Ureter (tissue), 1 donor: ENCODE data around the gene ADCY2. TPM values are rescaled to one million over a fixed set of nuclear protein-coding genes. Genes with fewer than 3 reads are reported as not detected.

Experiments
- DNase-seq: peaks from one replicate; pipeline ENCODE4 v3.0.0-alpha.2; 2020; ENCODE audit warnings: low spot score
- total RNA-seq: library from RNA; stranded (reverse); gene quantifications from one replicate; pipeline ENCODE4 v1.2.4, GENCODE V29; 2023
- donor health status: DM: yes; HTN: yes; CAD: no.

The ADCY2 gene
- total RNA-seq, 1 donor from 2014 or later, result 13.1 TPM

- DNase-seq, result no peak
These were observed 267.9 kb downstream of the ADCY2 start for GRCh38 chr5:7663808-7664207.

DNA sequence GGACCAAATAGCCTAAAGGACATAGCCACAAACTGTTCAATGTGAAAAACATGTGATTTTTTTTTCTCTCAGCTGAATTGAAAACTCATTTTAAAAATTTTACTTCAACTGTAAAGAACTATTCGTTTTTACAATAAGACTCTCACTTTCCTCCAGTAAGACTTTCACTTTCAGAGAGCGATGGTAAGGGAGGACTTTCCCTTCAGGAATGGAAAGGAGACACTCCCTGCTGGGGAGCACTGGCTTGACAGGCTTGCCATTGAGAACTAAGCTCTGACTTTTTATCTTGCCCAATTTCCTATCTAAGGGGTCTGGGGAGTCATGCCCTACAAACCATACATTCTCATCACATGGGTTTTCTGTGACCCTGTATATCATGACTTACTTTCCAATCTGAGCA, 268.3 kb downstream of the ADCY2 start:
- no peak for DNase-seq

DNA sequence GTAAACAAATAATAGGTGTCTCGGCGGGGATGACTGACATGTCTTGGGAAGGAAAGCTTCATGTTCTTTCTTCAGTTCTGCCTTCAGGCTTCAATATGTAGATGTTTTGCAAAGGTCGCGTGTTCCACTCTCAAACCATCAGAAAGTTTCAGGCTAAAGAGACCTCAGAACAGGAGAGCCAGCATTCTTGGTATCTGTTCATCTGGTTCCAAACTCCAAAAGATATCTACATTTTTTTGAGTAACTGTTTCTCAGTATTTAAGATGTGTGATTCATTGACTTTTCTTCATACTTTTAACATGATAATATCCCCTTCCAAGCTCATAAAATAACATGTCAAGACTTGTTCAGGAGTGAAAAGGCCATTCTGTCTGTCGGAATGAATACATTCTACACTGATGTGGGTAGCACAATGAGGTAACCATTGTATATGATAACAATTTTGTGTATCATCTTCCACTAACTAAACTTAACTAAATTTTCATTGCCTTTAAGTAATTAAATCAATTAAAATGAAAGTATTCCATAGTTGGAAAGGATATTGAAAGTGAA, 271.4 kb downstream of the ADCY2 start:
- DNase-seq, result no peak

DNA sequence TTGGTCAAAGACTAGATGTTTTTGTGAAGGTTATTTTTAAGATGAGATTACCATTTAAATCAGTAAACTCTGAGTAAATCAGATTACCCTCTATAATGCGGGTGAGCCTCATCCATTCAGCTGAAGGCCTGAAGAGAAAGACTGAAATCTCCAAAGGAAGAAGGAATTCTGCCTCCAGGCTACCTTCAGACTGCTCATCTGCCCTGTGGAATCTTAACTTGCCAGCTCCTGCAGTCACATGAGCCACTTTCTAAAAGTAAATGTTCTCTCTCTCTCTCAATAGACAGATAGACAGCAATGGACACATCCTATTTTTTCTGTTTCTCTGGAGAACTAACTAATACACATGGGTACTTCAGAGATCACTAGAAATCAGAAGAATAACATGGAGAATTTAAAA, 272.2 kb downstream of the ADCY2 start:
- no peak for DNase-seq

DNA sequence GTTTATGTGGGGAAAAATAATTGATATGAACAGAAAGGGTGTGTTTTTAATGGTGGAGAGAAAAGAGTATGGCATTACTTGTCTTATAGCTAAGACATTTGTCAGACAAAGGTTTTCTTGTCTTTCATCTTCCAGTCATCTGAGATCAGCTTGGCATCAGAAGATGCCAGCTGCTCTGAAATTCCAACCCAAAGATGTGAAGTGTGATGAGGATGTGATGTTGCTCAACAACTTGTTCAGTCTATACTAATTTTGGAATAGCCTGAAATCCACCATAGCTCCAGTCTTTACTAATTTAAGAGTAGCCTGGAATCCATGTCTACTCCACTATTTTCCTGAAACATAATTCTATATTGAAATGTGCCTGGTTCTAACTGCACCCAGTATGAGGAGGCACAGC, 272.7 kb downstream of the ADCY2 start:
- DNase-seq, result no peak

GRCh38 chr5:7671381-7671993, 275.5 kb downstream of the ADCY2 start:
- no peak for DNase-seq

GRCh38 chr5:7673658-7674057, 277.7 kb downstream of the ADCY2 start:
- DNase-seq, result no peak

DNA sequence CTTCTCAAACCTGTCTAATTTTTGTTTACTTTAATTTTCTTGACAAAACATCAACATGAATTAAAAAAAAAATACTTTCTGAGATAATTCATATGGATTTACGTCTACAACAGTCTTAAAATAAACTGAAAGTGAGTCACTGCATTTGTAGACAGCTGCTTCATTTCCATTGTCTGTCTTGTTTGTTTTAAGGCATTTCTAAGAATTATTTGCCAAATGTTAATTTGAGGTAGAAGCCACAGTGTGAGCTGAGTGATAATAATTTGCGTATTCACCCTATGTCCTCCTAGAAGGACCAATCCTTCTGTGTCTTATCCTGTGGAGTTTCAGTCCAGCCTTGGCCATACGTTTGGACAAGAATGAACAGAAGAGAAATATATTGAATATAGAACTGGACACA, 280.5 kb downstream of the ADCY2 start:
- no peak for DNase-seq

- DNase-seq, result no peak
These were observed 282.1 kb downstream of the ADCY2 start for GRCh38 chr5:7678030-7678429.

GRCh38 chr5:7679663-7680062, 283.7 kb downstream of the ADCY2 start:
- DNase-seq, result no peak

GRCh38 chr5:7680260-7680659, 284.3 kb downstream of the ADCY2 start:
- no peak for DNase-seq

DNA sequence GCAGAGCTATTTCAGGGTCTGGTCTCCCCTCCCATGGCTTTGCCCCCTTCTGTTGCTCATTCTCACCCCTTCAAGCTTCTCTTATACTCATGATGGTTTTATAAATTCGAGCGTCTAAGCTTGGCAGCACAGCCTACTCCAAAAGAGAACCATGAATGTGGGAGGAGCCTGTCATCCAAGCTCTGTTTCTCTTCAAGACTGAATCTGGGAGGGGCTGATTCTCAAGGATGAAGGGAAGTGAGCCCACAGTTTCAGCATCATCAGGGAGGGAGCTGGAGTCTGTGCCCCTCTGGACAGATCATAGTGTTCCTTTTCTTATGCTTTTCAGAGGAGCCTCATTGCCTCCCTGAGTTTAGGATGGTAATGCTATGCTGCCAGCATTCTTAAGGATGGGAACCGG, 286.4 kb downstream of the ADCY2 start:
- no peak for DNase-seq

GRCh38 chr5:7683753-7684152, 287.8 kb downstream of the ADCY2 start:
- no peak for DNase-seq

- no peak for DNase-seq
These were observed 288.9 kb downstream of the ADCY2 start for GRCh38 chr5:7684826-7685225.

DNA sequence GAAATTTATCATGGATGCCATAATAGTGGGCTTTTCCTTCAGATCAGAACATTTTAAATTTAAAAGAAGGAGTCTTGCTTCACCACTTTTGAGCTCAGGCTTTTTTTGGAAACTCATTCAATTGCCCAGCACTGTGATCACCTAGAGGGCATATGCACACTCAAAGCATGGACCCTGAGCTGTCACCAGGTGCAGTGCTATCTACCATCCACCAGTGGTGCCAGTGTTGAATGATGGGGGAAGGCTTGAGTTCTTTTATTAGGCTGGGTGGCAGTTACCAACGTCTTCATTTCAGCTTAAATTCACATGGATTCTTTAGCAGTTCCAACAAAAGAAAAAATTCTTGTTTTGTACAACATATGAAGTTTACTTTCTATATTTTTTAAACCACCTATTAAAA, 290.9 kb downstream of the ADCY2 start:
- DNase-seq, result no peak

DNA sequence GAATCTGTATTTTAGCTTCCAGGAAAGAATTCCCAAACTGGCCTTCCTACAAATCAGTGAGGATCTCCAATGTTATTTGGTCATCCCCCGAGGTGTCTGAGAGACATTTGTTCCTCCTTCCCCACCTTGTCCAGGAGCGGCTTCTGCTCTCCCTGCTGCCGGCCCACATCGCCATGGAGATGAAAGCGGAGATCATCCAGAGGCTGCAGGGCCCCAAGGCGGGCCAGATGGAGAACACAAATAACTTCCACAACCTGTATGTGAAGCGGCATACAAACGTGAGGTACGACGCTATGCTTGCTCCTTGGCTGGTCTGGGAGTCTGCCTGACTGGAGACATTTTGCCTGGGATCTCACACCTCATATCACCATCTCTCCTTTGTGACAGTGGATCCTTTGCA, 294.6 kb downstream of the ADCY2 start:
- DNase-seq, result no peak

DNA sequence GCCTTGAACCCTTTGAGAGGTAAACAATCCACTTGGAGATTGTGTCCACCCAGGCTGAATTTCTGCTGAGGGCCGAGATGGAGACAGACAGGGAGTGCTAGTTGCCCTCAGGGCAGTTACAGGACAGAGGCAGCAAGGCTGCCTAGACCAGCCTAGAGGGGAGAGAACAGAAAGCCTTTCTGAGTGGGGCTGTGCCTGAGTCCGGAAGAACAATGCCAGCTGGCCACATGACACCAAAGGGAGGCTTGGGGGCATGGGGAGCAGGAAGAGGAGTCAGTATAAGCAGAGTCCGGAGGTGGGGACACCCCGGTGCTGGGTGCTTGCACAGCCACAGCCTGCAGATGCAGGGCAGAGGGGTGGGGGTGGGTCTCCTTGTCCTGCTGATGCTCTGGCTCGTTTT, 309.3 kb downstream of the ADCY2 start:
- no peak for DNase-seq

GRCh38 chr5:7705736-7706135, 309.8 kb downstream of the ADCY2 start:
- no peak for DNase-seq

- no peak for DNase-seq
These were observed 310.3 kb downstream of the ADCY2 start for GRCh38 chr5:7706256-7706655.

DNA sequence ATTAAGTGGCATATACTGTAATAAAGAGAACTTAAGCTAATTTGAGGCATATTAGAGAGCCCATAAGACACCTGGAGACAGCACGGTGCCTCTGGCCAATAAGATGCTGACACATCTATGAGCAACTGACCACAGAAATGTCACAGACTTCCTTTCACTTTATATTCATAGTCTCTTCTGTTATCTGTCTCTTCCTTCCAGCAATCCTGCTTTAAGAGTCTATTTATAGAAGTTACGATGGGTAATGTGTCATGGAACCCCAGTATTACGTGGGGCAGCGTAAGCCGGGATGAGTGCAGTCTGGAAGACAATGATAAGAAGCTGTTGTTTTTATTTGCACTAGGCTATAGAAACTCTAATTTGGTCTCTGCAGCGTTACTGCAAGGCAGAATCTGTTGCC, 318.2 kb downstream of the ADCY2 start:
- DNase-seq, result no peak

DNA sequence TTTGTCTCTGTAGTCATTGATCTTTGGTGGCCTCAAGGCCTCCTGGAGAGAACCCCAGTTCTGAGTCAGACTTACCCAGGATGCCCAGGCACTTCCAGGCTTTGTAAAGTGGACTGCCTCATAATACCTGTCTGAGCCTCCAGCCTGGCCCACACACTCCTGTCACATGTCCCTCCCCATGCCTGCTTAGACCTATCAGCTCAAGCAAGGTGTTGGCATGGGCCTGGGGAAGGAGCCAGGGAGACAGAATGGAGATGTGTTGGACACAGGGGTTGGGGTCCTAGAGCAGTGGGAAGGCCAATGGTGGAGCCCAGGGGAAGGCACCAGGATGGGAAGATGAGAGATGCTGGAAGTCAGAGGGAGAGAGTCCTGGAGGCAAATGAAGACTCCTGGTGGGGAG, 318.8 kb downstream of the ADCY2 start:
- DNase-seq, result no peak

DNA sequence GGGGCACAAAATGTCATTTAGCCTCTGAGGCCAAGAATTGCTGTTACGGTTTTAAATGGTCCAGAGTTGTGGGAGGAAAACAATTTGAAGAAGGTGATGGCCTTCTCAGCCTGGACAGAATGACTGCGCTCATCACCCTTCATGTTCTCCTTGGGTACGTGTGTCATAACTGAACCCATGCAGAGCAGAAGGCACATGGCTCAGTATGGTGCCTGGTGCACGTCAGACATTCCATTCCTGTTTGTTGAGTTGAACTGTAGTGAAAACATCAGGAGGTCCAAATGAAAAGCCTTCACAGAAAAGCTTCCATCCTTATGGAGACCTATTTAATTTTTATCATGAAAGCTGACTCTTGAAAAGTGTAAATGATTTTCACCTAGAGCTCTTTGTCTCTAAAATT, 321.8 kb downstream of the ADCY2 start:
- no peak for DNase-seq

DNA sequence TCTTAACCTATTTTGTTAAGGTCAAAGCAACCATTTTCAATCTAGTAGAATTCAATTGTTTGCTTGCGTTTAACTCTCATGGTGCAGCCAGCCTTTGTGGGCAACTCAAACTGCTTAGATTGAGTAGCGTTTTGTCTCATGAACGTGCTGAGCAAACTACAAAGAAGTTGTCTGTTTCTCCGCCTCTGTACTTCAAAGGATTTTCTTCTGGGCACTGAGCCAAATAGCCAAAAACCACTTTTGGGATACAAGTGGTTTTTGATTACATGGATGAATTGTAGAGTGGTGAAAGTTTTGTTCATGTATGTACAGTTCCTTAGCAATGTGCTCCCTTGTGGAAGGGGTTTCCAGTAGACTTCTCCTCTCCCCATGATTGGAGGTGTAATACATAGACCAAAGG, 332.1 kb downstream of the ADCY2 start:
- DNase-seq, result no peak

GRCh38 chr5:7741415-7742065, 345.6 kb downstream of the ADCY2 start:
- DNase-seq, result no peak
